HEK293 (cell line): ENCODE data around the gene SFMBT2.

Experiments used
- ZNF138 ChIP-seq: fragments of 450-650 bp; formaldehyde crosslinking; IDR thresholded peaks from 2 replicates; pipeline ENCODE4 v1.5.1; 2016; ENCODE audit warnings: missing biosample characterization, missing genetic modification characterization, borderline replicate concordance
- ZNF76 ChIP-seq: fragments of 450-650 bp; formaldehyde crosslinking; IDR thresholded peaks from 2 replicates; pipeline ENCODE4; 2016; ENCODE audit warnings: low read depth, missing biosample characterization, missing genetic modification characterization, borderline replicate concordance
- TF ChIP-seq, protein P1 (sequence below): fragments of 450-650 bp; formaldehyde crosslinking; IDR thresholded peaks from 2 replicates; pipeline ENCODE4 v1.5.1; 2016; ENCODE audit warnings: missing biosample characterization, missing genetic modification characterization

DNA sequence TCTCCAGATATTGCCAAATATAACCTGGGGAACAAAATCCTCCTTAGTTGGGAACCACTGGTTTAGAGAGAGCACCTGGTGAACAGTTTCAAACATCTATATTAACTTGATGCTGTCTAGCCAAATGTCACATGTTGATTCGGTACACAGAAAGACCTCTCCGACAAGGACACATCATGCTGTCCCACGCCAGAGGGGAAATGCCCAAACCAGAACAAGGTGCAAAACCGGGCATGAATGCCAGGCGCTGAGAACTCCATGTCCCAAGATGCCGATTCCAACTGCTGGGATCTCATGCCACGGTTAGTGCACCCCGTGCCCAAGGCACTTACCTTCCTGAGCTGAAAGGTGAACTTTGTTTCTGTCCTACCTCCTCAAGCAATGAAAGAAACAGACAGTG lies 100.8 kb downstream of the SFMBT2 start:
- TF ChIP-seq ZNF76 (tag by site-specific recombination), result no peak
- no peak for TF ChIP-seq ZNF138
- TF ChIP-seq, protein P1, sequence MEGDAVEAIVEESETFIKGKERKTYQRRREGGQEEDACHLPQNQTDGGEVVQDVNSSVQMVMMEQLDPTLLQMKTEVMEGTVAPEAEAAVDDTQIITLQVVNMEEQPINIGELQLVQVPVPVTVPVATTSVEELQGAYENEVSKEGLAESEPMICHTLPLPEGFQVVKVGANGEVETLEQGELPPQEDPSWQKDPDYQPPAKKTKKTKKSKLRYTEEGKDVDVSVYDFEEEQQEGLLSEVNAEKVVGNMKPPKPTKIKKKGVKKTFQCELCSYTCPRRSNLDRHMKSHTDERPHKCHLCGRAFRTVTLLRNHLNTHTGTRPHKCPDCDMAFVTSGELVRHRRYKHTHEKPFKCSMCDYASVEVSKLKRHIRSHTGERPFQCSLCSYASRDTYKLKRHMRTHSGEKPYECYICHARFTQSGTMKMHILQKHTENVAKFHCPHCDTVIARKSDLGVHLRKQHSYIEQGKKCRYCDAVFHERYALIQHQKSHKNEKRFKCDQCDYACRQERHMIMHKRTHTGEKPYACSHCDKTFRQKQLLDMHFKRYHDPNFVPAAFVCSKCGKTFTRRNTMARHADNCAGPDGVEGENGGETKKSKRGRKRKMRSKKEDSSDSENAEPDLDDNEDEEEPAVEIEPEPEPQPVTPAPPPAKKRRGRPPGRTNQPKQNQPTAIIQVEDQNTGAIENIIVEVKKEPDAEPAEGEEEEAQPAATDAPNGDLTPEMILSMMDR (tag by site-specific recombination), result no peak
